Liver (tissue), 9 donors: ENCODE results near the gene EPS8. TPM values are rescaled to one million over a fixed set of nuclear protein-coding genes. Genes with fewer than 3 reads are reported as not detected.
A peak's percentile ranks its signal among the peaks of the same experiment; 100 is the strongest.

Source experiments
- DNase-seq: peaks from one replicate; pipeline ENCODE4 v3.0.0-alpha.2; 2017; ENCODE audit warnings: low spot score
- H3K27ac ChIP-seq, 2 donors: one replicate each; pipeline ENCODE4 v1.7.0; 2013; ENCODE audit warnings: inconsistent platforms in 2 of 2, low read length in 2 of 2, control low read depth in 1 of 2, low read depth in 1 of 2, mild to moderate bottlenecking in 1 of 2
- H3K27me3 ChIP-seq, 4 donors: one replicate each; pipeline versions ENCODE4 v1.6.1 to v1.7.0; 2013; ENCODE audit warnings: low read length in 3 of 4, inconsistent platforms in 1 of 4, mild to moderate bottlenecking in 1 of 4, moderate library complexity in 1 of 4; ENCODE audit not compliant: control insufficient read depth in 4 of 4, insufficient read depth in 4 of 4
- H3K36me3 ChIP-seq, 4 donors: one replicate each; pipeline versions ENCODE4 v1.6.1 to v1.7.0; 2013; ENCODE audit warnings: low read length in 3 of 4, mild to moderate bottlenecking in 3 of 4, low read depth in 1 of 4, moderate library complexity in 1 of 4; ENCODE audit not compliant: control insufficient read depth in 4 of 4, insufficient read depth in 3 of 4
- H3K4me1 ChIP-seq, 4 donors: one replicate each; pipeline versions ENCODE4 v1.6.1 to v1.7.0; 2013; ENCODE audit warnings: low read length in 3 of 4, mild to moderate bottlenecking in 3 of 4, moderate library complexity in 1 of 4; ENCODE audit not compliant: control insufficient read depth in 4 of 4, insufficient read depth in 4 of 4
- H3K4me3 ChIP-seq, 3 donors: one replicate each; pipeline versions ENCODE4 v1.6.1 to v1.7.0; 2013; ENCODE audit warnings: low read length in 3 of 3, control low read depth in 1 of 3, low read depth in 1 of 3, mild to moderate bottlenecking in 1 of 3
- H3K9ac ChIP-seq, 2 donors: one replicate each; pipeline ENCODE4 v1.7.0; 2013; ENCODE audit warnings: low read length in 2 of 2, mild to moderate bottlenecking in 2 of 2, moderate library complexity in 2 of 2, control low read depth in 1 of 2, low read depth in 1 of 2
- H3K9me3 ChIP-seq, 4 donors: one replicate each; pipeline versions ENCODE4 v1.6.1 to v1.7.0; 2013; ENCODE audit warnings: low read length in 3 of 4; ENCODE audit not compliant: control insufficient read depth in 4 of 4
- FOXA1 ChIP-seq: IDR thresholded peaks from 2 replicates; pipeline ENCODE4 v1.6.1; 2016; ENCODE audit warnings: antibody characterized with exemption
- GABPA ChIP-seq, 2 donors: IDR thresholded peaks in 1 of 2; conservative IDR thresholded peaks in 1 of 2; 2 replicates each; pipeline ENCODE4 v1.6.1; 2016; ENCODE audit warnings: antibody characterized with exemption in 2 of 2, mild to moderate bottlenecking in 1 of 2, moderate library complexity in 1 of 2
- HNF4G ChIP-seq: IDR thresholded peaks from 2 replicates; pipeline ENCODE4 v1.6.1; 2016; ENCODE audit warnings: antibody characterized with exemption
- JUND ChIP-seq, 2 donors: IDR thresholded peaks; 2 replicates each; pipeline ENCODE4 v1.6.1; 2016; ENCODE audit warnings: antibody characterized with exemption in 2 of 2
- NR2F2 ChIP-seq: IDR thresholded peaks from 2 replicates; pipeline ENCODE4 v1.6.1; 2016; ENCODE audit warnings: antibody characterized with exemption
- RAD21 ChIP-seq, 2 donors: IDR thresholded peaks; 2 replicates each; pipeline ENCODE4 v1.6.1; 2016; ENCODE audit warnings: antibody characterized with exemption in 2 of 2, mild to moderate bottlenecking in 2 of 2
- RXRA ChIP-seq, 2 donors: IDR thresholded peaks; 2 replicates each; pipeline ENCODE4 v1.6.1; 2017 to 2018; ENCODE audit warnings: antibody characterized with exemption in 2 of 2, mild to moderate bottlenecking in 1 of 2
- SP1 ChIP-seq: IDR thresholded peaks from 2 replicates; pipeline ENCODE4 v1.6.1; 2018; ENCODE audit warnings: antibody characterized with exemption, mild to moderate bottlenecking
- TAF1 ChIP-seq: conservative IDR thresholded peaks from 2 replicates; pipeline ENCODE4 v1.6.1; 2016; ENCODE audit warnings: antibody characterized with exemption, mild to moderate bottlenecking
- YY1 ChIP-seq: IDR thresholded peaks from 2 replicates; pipeline ENCODE4 v1.6.1; 2016; ENCODE audit warnings: antibody characterized with exemption, mild to moderate bottlenecking
- WGBS: extraction: QIAGEN DNeasy Blood & Tissue Kit; methylation state at CpG from one replicate; pipeline ENCODE4 v1.1.7; 2013; 5-methylcytosine and 5-hydroxymethylcytosine counted together
- polyA plus RNA-seq, 2 donors: library from polyadenylated mRNA; stranded (reverse) in 1 of 2; unstranded in 1 of 2; fragments of 200-250 nt in 1 of 2; fragments of >200 nt in 1 of 2; fragmentation: Nextera tagmentation in 1 of 2; extraction: Ambion mirVana in 1 of 2; gene quantifications; one replicate each; pipeline versions ENCODE4 v1.2.1 to v1.2.3, GENCODE V29; 2013 to 2015
- total RNA-seq, 2 donors: library from RNA; depleted of rRNA; stranded (reverse); fragments of >200 nt; gene quantifications; one replicate each; pipeline ENCODE4 v1.2.3, GENCODE V29; 2014
- TF ChIP-seq, protein P1 (sequence below): fragments of 150-350 bp; IDR thresholded peaks from 2 replicates; pipeline ENCODE4 v1.5.1; 2017; ENCODE audit warnings: improper control_type of control experiment, low read depth, low read length; ENCODE audit not compliant: missing input control
- TF ChIP-seq, protein P2 (sequence below): IDR thresholded peaks from 2 replicates; pipeline ENCODE4 v1.6.1; 2016; ENCODE audit warnings: antibody characterized with exemption
- TF ChIP-seq, protein P3 (sequence below): IDR thresholded peaks from 2 replicates; pipeline ENCODE4 v1.6.1; 2016; ENCODE audit warnings: antibody characterized with exemption, mild to moderate bottlenecking
- TF ChIP-seq, protein P4 (sequence below): IDR thresholded peaks from 2 replicates; pipeline ENCODE4 v1.6.1; 2016; ENCODE audit warnings: antibody characterized with exemption
- donor health status: healthy.
- donor health status: healthy.
- donor health status: healthy.
- donor health status: healthy.
- donor health status: healthy.

Gene EPS8
- total and polyA plus RNA-seq, 4 donors = 13.7 to 40.2 (median 15.0) TPM

DNA sequence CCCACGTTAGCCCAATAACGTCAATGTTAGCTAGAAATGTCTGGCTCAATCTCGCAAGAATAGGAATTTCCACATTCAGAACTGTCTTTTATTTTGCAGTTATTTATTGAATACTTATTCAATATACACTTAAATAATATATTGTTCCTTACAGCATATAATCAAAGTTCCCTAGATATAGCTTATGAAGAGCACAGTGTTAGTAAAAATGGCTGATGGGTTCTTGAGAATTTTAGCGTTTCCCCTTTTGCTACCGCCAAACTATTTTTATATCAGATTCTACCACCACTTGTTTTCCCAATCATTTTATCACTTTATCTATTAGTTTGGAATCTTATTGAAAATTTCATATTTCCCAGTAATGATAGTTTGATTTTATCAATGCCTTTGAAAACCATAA is 12.7 kb downstream of the EPS8 start:
- Histone ChIP-seq H3K9ac (no peak overlapping the region), H3K27me3 (no peaks in the 10 kb centered on the region), H3K27ac (no peak overlapping the region), H3K36me3 (no peaks in the 10 kb centered on the region), H3K4me3 (no peak overlapping the region), H3K4me1 (peaks cover 2 to 11% (median 5%) of the 10 kb centered on the region in 4 donors), H3K9me3 (no peaks in the 10 kb centered on the region)
- no peak for TF ChIP-seq JUND (IDR thresholded peaks at IDR 0.05)
- TF ChIP-seq GABPA (IDR thresholded peaks at IDR 0.05 in 1 of 2, conservative IDR thresholded peaks at IDR 0.05 in 1 of 2) = no peak
- TF ChIP-seq, protein P1, sequence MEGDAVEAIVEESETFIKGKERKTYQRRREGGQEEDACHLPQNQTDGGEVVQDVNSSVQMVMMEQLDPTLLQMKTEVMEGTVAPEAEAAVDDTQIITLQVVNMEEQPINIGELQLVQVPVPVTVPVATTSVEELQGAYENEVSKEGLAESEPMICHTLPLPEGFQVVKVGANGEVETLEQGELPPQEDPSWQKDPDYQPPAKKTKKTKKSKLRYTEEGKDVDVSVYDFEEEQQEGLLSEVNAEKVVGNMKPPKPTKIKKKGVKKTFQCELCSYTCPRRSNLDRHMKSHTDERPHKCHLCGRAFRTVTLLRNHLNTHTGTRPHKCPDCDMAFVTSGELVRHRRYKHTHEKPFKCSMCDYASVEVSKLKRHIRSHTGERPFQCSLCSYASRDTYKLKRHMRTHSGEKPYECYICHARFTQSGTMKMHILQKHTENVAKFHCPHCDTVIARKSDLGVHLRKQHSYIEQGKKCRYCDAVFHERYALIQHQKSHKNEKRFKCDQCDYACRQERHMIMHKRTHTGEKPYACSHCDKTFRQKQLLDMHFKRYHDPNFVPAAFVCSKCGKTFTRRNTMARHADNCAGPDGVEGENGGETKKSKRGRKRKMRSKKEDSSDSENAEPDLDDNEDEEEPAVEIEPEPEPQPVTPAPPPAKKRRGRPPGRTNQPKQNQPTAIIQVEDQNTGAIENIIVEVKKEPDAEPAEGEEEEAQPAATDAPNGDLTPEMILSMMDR = no peak
- no peak for TF ChIP-seq RXRA (IDR thresholded peaks at IDR 0.05)
- TF ChIP-seq, protein P2, sequence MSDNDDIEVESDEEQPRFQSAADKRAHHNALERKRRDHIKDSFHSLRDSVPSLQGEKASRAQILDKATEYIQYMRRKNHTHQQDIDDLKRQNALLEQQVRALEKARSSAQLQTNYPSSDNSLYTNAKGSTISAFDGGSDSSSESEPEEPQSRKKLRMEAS = no peak
- no peak for TF ChIP-seq NR2F2
- TF ChIP-seq SP1 = no peak
- no peak for TF ChIP-seq HNF4G
- DNase-seq = no peak
- WGBS = 97% methylated on average over 5 of the region's 5 CpGs

DNA sequence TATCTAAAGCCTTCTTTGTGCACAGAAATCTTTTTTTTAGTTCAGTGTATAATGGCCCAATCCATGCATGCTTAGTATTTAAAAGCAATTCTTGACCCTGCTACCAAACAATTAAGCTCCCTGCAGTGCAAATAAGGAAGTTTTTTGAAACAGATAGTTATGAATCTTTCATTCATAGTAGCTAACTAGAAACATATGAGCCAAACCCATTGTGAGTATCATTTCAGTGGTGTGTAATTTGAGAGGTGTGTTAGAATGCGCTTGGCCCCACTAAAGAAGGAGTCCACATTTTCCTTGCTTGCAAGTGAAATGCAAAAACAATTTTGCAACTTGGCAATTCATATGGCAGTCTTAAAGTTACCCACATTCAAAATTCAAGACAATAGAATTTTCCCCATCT is 14.4 kb downstream of the EPS8 start:
- DNase-seq = no peak
- H3K9me3 ChIP-seq = no peaks in the 10 kb centered on the region
- H3K27me3 ChIP-seq = no peaks in the 10 kb centered on the region
- WGBS = 99% methylated on average over 1 of the region's 1 CpG
- no peaks in the 10 kb centered on the region for H3K36me3 ChIP-seq
- H3K27ac ChIP-seq = no peak overlapping the region
- no peak overlapping the region for H3K9ac ChIP-seq
- no peak for TF ChIP-seq SP1
- TF ChIP-seq, protein P3, sequence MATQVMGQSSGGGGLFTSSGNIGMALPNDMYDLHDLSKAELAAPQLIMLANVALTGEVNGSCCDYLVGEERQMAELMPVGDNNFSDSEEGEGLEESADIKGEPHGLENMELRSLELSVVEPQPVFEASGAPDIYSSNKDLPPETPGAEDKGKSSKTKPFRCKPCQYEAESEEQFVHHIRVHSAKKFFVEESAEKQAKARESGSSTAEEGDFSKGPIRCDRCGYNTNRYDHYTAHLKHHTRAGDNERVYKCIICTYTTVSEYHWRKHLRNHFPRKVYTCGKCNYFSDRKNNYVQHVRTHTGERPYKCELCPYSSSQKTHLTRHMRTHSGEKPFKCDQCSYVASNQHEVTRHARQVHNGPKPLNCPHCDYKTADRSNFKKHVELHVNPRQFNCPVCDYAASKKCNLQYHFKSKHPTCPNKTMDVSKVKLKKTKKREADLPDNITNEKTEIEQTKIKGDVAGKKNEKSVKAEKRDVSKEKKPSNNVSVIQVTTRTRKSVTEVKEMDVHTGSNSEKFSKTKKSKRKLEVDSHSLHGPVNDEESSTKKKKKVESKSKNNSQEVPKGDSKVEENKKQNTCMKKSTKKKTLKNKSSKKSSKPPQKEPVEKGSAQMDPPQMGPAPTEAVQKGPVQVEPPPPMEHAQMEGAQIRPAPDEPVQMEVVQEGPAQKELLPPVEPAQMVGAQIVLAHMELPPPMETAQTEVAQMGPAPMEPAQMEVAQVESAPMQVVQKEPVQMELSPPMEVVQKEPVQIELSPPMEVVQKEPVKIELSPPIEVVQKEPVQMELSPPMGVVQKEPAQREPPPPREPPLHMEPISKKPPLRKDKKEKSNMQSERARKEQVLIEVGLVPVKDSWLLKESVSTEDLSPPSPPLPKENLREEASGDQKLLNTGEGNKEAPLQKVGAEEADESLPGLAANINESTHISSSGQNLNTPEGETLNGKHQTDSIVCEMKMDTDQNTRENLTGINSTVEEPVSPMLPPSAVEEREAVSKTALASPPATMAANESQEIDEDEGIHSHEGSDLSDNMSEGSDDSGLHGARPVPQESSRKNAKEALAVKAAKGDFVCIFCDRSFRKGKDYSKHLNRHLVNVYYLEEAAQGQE = no peak
- TF ChIP-seq TAF1 = no peak
- TF ChIP-seq RAD21 (IDR thresholded peaks at IDR 0.05) = no peak
- H3K4me3 ChIP-seq = no peak overlapping the region
- H3K4me1 ChIP-seq = peaks cover 2 to 6% (median 3%) of the 10 kb centered on the region in 4 donors

DNA sequence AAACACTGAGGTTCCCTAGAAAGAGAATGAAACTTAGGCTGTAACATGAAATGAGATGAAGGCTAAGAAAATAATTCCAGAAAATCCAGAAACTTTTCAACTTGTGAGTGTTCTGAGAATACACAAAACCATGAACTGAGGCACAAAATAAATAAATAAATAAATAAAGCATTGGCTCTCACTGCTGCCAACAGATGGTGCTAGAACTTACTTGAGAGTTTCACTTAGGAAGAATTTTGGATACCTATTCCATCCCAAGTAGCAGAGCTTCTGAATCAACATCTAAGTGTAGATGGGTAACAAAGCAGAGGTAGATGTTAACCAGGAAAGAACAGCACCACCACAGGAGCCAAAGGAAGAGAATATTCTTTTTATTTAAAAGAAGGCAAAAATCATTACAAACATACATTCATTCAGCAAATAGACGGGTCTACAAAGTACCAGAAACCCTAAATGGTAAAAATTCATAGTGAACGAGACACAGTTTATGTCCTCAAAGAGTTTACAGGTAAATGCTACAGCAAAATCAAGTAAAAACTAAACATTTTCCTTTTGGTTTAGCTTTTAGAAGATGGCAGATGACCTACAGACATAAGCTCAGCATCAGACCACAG is 16.7 kb downstream of the EPS8 start:
- WGBS = 93% methylated on average over 2 of the region's 2 CpGs
- TF ChIP-seq, protein P1 = peak; percentile 40
- TF ChIP-seq FOXA1 (no peak), HNF4G (no peak), JUND (IDR thresholded peaks at IDR 0.05) (no peak), RAD21 (IDR thresholded peaks at IDR 0.05) (peak; percentile 71 to 73), YY1 (no peak), SP1 (no peak), RXRA (IDR thresholded peaks at IDR 0.05) (no peak)
- TF ChIP-seq, protein P4, sequence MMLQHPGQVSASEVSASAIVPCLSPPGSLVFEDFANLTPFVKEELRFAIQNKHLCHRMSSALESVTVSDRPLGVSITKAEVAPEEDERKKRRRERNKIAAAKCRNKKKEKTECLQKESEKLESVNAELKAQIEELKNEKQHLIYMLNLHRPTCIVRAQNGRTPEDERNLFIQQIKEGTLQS = no peak
- TF ChIP-seq, protein P3 = no peak
- H3K9me3 ChIP-seq = no peaks in the 10 kb centered on the region
- H3K36me3 ChIP-seq = no peaks in the 10 kb centered on the region
- no peak overlapping the region for H3K9ac ChIP-seq
- no peak for DNase-seq
- no peaks in the 10 kb centered on the region for H3K27me3 ChIP-seq
- H3K4me1 ChIP-seq = peaks cover 2 to 6% (median 3%) of the 10 kb centered on the region in 4 donors
- H3K27ac ChIP-seq = no peak overlapping the region
- no peak overlapping the region for H3K4me3 ChIP-seq
